Mammary epithelial cell (primary cell): ENCODE measurements around the gene CMTM3.

ENCODE experiments used
- EZH2 ChIP-seq: IDR thresholded peaks from 2 replicates; pipeline ENCODE4 v1.6.1; 2012; ENCODE audit warnings: low read length, inconsistent platforms, borderline replicate concordance
- TF ChIP-seq, protein P1 (sequence below), 2 donors: IDR thresholded peaks in 1 of 2; conservative IDR thresholded peaks in 1 of 2; 2 replicates each; pipeline ENCODE4 v1.5.1; 2011 to 2012; ENCODE audit warnings: inconsistent platforms in 2 of 2, low read length in 2 of 2, mild to moderate bottlenecking in 2 of 2, control low read depth in 1 of 2, low read depth in 1 of 2; ENCODE audit not compliant: insufficient read depth in 1 of 2; ENCODE audit errors: extremely low read depth in 1 of 2

- TF ChIP-seq, protein P1, sequence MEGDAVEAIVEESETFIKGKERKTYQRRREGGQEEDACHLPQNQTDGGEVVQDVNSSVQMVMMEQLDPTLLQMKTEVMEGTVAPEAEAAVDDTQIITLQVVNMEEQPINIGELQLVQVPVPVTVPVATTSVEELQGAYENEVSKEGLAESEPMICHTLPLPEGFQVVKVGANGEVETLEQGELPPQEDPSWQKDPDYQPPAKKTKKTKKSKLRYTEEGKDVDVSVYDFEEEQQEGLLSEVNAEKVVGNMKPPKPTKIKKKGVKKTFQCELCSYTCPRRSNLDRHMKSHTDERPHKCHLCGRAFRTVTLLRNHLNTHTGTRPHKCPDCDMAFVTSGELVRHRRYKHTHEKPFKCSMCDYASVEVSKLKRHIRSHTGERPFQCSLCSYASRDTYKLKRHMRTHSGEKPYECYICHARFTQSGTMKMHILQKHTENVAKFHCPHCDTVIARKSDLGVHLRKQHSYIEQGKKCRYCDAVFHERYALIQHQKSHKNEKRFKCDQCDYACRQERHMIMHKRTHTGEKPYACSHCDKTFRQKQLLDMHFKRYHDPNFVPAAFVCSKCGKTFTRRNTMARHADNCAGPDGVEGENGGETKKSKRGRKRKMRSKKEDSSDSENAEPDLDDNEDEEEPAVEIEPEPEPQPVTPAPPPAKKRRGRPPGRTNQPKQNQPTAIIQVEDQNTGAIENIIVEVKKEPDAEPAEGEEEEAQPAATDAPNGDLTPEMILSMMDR (conservative IDR thresholded peaks at IDR 0.05 in 1 of 2, IDR thresholded peaks at IDR 0.05 in 1 of 2; ENCODE audit: extremely low read depth in 1 of 2, insufficient read depth in 1 of 2, low read depth in 1 of 2, low read length in 2 of 2) = peak; percentile 23 to 35
- no peak for TF ChIP-seq EZH2
These were observed 23.8 kb upstream of the CMTM3 start for GRCh38 chr16:66580605-66581209.
